Stimulated activated effector memory CD8-positive, alpha-beta T cell treated with anti-CD3 and anti-CD28 coated beads, Interleukin-12 subunit alpha, Interleukin-12 subunit beta, amount 100 ng/mL, for 72 hours (primary cell): ENCODE results near the gene TMPRSS2.

Source experiments
- ATAC-seq: fragments of 150-1000 bp; cut with Tn5 transposase; 2 replicates; pipeline ENCODE4 v1.10.0; 2021
- DNase-seq, 2 donors: peaks; one replicate each; pipeline ENCODE4 v3.0.0; 2021 to 2022; ENCODE audit warnings: low spot score in 2 of 2
- H3K27ac Mint-ChIP-seq: one replicate; pipeline ENCODE4 v1.8.0; 2022; ENCODE audit warnings: mild to moderate bottlenecking, mixed read lengths
- H3K36me3 Mint-ChIP-seq: one replicate; pipeline ENCODE4 v1.8.0; 2022; ENCODE audit warnings: mild to moderate bottlenecking, mixed read lengths
- H3K4me1 Mint-ChIP-seq: one replicate; pipeline ENCODE4 v1.8.0; 2022; ENCODE audit warnings: mixed read lengths
- H3K4me3 Mint-ChIP-seq: one replicate; pipeline ENCODE4 v1.8.0; 2022; ENCODE audit warnings: mild to moderate bottlenecking, mixed read lengths
- H3K9me3 Mint-ChIP-seq: one replicate; pipeline ENCODE4 v1.8.0; 2022; ENCODE audit warnings: mixed read lengths

TMPRSS2 gene

DNA sequence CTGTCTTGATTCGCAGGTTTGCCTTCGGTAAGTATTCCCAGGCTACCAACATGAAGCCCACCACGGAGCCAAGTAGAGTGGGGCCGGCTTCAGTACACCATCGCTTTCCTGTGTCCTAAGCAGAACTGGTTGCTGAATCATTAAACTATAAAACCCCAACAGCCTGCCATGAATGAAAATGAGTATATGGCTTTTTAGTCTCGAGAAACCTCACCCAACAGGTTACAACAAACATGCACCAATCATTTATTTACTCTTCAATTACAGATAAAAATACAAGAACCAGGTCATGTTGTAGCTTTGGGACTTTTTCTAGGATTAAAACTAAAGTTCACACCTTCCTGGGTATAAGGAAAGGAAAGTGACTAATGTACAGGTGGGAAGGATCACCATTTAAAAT, 7.6 kb downstream of the TMPRSS2 start:
- no peak overlapping the region for H3K27ac Mint-ChIP-seq
- no peak for DNase-seq

DNA sequence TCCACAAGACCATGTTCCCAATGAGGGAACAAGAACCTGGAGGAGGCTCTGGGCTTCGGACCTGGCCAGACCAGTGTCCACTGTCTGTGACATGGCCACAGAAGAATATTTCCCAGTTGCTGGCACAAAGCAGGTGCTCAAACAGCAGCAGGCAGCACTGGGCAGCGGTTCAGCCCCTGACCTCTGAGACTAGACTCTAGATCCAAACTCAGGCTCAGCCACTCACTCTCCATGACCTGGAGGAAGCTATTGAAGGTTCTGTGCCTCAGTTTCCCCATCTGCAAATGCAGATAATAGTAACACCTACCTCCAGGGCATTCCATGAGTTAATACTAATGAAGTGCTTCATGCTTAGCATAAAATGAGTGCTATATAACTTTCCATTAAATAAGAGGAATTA, 8.0 kb downstream of the TMPRSS2 start:
- no peak overlapping the region for H3K4me3 Mint-ChIP-seq
- peaks cover 7% of the 10 kb centered on the region for H3K4me1 Mint-ChIP-seq
- H3K9me3 Mint-ChIP-seq, result no peaks in the 10 kb centered on the region
- DNase-seq (no peak), ATAC-seq (no peak)
- no peaks in the 10 kb centered on the region for H3K36me3 Mint-ChIP-seq
- H3K27ac Mint-ChIP-seq, result no peak overlapping the region

More for the DNA sequence above, 7.6 kb downstream of the TMPRSS2 start:
- no peaks in the 10 kb centered on the region for H3K9me3 Mint-ChIP-seq
- ATAC-seq, result no peak
- no peak overlapping the region for H3K4me3 Mint-ChIP-seq
- peaks cover 7% of the 10 kb centered on the region for H3K4me1 Mint-ChIP-seq
- no peaks in the 10 kb centered on the region for H3K36me3 Mint-ChIP-seq

DNA sequence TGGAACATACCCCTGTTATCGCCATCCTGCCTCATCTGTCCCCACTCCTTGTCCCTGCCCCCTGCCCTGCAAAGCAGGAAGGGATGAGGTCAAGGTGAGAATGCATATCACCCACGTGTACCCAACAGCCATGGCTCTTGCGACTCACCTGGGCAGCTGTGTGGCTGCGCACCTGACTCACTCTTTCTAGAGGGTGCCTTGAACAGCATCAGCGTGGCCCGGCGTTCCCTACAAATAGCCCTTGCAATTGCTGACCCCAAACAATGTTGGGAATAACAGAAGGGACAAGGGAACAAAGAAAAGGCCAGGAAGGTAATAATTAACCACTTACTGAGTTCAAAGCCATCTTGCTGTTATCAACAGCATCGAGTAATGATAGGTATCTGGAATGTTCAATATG, 10.2 kb downstream of the TMPRSS2 start:
- Mint-ChIP-seq H3K4me1 (no peaks in the 10 kb centered on the region), H3K27ac (no peak overlapping the region), H3K9me3 (no peaks in the 10 kb centered on the region), H3K4me3 (no peak overlapping the region), H3K36me3 (no peaks in the 10 kb centered on the region)
- DNase-seq, result no peak
- ATAC-seq, result no peak

DNA sequence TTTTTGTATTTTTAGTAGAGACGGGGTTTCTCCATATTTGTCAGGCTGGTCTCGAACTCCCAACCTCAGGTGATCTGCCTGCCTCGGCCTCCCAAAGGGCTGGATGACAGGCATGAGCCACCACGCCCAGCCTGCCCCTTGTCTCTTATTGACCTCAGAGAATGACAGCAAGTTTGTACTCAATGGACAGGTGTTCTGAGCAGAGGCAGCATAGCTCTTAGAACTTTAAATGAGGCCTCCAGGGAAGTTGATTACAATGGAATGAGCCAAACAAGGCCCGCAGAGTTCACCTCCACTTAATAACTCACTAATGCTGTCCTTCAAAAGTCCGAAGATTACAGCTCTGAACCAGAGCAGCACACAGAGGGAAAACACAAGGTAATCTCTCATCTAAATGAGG, 10.9 kb downstream of the TMPRSS2 start:
- no peak overlapping the region for H3K27ac Mint-ChIP-seq
- ATAC-seq, result no peak
- DNase-seq, result no peak
- no peaks in the 10 kb centered on the region for H3K36me3 Mint-ChIP-seq
- no peaks in the 10 kb centered on the region for H3K4me1 Mint-ChIP-seq
- H3K9me3 Mint-ChIP-seq, result no peaks in the 10 kb centered on the region
- H3K4me3 Mint-ChIP-seq, result no peak overlapping the region

DNA sequence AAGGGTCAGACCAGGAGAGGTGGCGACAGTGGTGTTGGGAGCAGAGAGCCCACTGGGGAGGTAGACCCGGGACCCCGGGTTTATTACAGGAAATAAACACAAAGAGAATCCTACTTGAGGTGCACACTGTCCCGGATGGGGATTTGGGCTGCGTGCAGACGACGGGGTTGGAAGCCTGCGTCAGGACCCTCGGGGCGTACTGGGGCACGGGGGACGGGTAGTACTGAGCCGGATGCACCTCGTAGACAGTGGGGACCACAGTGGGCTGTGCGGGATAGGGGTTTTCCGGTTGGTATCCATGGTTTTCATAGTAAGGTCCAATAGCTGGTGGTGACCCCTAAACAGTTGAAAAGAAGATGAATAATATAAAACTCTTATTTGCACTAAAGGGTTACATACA, 13.7 kb downstream of the TMPRSS2 start:
- no peaks in the 10 kb centered on the region for H3K9me3 Mint-ChIP-seq
- H3K4me1 Mint-ChIP-seq, result no peaks in the 10 kb centered on the region
- peak overlapping the region; percentile 0 for H3K27ac Mint-ChIP-seq
- no peaks in the 10 kb centered on the region for H3K36me3 Mint-ChIP-seq
- DNase-seq, result no peak
- ATAC-seq, result no peak
- H3K4me3 Mint-ChIP-seq, result no peak overlapping the region

DNA sequence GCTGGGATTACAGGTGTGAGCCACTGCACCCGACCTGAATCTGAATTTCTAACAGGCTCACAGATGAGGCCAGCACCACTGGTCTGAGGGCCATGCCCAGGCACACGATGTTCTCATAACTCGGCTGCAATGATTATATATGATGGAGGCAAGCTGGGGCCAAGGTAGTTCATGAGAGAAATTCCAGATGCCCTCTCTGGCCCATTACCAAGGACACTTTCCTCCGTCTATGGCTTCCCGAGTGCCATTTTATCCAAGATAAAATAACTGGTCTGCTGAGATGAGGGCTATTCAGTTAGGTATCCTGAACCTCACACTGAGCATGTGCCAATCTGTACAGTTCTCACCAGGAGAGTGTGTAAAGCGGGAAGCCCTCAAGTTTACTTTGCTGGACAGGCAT, 16.5 kb downstream of the TMPRSS2 start:
- ATAC-seq (no peak), DNase-seq (no peak)
- Mint-ChIP-seq H3K27ac (no peak overlapping the region), H3K9me3 (no peaks in the 10 kb centered on the region), H3K36me3 (no peaks in the 10 kb centered on the region), H3K4me3 (no peak overlapping the region), H3K4me1 (no peaks in the 10 kb centered on the region)

DNA sequence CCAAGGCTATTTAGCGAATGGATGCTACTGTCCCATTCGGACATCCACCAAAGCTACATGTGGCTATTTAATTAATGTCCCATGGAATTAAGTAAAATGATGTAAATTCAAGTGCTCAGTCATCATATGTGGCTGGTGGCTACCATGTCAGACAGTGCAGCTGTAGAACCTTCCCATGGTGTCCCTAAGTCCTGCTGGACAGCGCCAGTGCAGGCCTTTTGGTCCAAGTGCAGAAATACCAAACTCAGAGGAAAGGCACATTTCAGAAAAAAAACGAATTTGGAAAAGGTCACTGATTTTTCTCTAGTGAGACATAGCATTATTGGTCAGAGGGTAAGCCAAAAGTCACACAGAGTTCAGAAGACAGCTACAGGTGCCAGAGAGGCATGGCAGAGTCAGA, 17.6 kb downstream of the TMPRSS2 start:
- no peaks in the 10 kb centered on the region for H3K9me3 Mint-ChIP-seq
- no peak overlapping the region for H3K4me3 Mint-ChIP-seq
- H3K4me1 Mint-ChIP-seq, result no peaks in the 10 kb centered on the region
- no peak for DNase-seq
- no peak overlapping the region for H3K27ac Mint-ChIP-seq
- ATAC-seq, result no peak
- H3K36me3 Mint-ChIP-seq, result no peaks in the 10 kb centered on the region

DNA sequence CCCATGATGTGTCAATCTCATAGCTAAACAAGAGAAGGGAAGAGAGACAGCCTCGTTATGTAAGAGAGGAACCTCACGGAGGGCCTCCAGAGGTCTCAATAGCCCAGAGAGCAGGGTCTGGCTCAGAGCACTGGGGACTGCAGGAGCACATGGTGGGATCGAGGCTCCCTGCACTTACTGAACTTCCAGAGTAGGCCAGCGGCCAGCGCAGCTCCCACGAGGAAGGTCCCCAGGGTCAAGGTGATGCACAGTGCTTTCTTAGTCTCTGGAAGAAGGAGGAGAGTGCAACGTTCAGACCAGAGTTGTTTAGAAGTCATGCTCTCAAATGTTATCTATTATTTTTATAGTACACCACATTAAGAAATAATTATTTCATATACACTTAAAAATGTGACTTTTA, 18.6 kb downstream of the TMPRSS2 start:
- ATAC-seq (no peak), DNase-seq (no peak)
- no peaks in the 10 kb centered on the region for H3K4me1 Mint-ChIP-seq
- no peaks in the 10 kb centered on the region for H3K9me3 Mint-ChIP-seq
- H3K4me3 Mint-ChIP-seq, result no peak overlapping the region
- no peaks in the 10 kb centered on the region for H3K36me3 Mint-ChIP-seq
- no peak overlapping the region for H3K27ac Mint-ChIP-seq

DNA sequence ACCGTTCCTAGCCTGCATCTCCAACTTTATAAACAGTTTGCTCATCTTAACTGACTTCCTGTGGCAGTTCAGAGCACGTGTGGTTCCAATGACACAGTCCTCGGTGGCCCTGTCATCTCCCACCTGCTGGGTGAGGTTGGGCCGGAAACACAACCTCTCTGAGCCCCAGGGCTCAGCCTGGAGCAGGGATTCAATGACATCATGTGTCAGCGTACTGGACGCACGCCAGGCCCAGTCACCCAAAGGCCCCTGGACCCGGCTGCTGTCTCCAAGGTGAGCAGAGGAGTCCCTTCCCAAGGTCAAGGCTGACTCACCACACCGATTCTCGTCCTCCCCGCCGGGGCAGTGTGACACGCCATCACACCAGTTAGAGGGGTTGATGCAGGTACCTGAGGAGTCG, 19.9 kb downstream of the TMPRSS2 start:
- no peak for DNase-seq

DNA sequence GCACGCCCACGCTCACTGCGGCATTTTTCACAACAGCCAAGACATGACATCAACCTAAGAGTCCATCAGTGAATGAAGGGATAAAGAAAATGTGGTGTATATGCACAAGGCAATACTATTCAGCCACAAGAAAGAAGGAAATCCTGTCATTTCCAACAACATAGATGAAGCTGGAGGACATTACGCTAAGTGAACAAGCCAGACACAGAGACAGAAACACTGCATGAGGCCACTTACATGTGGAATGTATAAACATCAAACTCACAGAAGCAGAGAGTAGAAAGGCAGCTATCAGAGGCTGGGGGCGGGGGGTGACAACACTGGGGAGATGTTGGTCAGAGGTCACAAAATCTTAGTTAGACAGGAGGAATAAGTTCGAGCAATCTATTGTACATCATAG, 20.9 kb downstream of the TMPRSS2 start:
- no peak for DNase-seq
- H3K9me3 Mint-ChIP-seq, result no peaks in the 10 kb centered on the region
- H3K4me1 Mint-ChIP-seq, result peaks cover 4% of the 10 kb centered on the region
- no peak overlapping the region for H3K4me3 Mint-ChIP-seq
- ATAC-seq, result no peak
- no peaks in the 10 kb centered on the region for H3K36me3 Mint-ChIP-seq
- H3K27ac Mint-ChIP-seq, result no peak overlapping the region

More for the DNA sequence above, 19.9 kb downstream of the TMPRSS2 start:
- H3K36me3 Mint-ChIP-seq, result no peaks in the 10 kb centered on the region
- H3K9me3 Mint-ChIP-seq, result no peaks in the 10 kb centered on the region
- H3K4me1 Mint-ChIP-seq, result no peaks in the 10 kb centered on the region
- ATAC-seq, result no peak
- no peak overlapping the region for H3K4me3 Mint-ChIP-seq
- H3K27ac Mint-ChIP-seq, result no peak overlapping the region

DNA sequence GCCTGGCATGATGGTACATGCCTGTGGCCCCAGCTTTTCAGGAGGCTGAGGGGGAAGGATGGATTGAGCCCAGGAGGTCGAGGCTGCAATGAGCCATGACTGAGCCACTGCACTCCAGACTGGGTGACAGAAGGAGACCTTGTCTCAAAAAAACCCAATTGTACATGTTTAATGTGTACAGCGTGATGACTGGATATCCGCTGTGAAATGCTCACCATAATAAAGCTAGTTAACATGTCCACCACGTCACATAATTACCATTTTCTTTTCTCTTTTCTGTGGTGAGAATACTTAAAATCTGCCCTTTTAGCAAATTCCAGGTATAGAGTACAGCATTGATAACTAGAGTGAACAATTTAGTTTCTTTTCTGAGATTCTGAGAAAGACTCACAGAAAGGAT, 24.0 kb downstream of the TMPRSS2 start:
- Mint-ChIP-seq H3K9me3 (no peaks in the 10 kb centered on the region), H3K4me3 (no peak overlapping the region), H3K36me3 (no peaks in the 10 kb centered on the region), H3K4me1 (peaks cover 4% of the 10 kb centered on the region), H3K27ac (no peak overlapping the region)
- ATAC-seq (peak; percentile 54), DNase-seq (no peak)

DNA sequence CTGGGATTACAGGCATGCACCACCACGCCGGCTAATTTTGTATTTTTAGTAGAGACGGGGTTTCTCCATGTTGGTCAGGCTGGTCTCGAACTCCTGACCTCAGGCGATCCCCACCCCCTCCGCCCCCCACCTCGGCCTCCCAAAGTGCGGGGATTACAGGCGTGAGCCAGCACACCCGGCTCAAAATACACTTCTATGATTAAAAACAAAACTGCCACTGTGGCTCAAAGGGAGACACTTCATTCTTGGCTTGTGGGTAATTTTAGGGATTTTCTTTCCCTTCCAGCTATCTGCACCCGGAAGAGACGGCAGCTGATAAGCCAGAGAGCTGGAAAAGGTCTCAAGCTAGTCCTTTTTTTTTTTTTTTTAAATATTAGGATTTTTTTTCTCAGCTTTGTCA, 24.5 kb downstream of the TMPRSS2 start:
- no peak overlapping the region for H3K27ac Mint-ChIP-seq
- H3K9me3 Mint-ChIP-seq, result no peaks in the 10 kb centered on the region
- ATAC-seq, result peak; percentile 29
- H3K36me3 Mint-ChIP-seq, result no peaks in the 10 kb centered on the region
- H3K4me3 Mint-ChIP-seq, result no peak overlapping the region
- H3K4me1 Mint-ChIP-seq, result peaks cover 7% of the 10 kb centered on the region
- DNase-seq, result no peak

DNA sequence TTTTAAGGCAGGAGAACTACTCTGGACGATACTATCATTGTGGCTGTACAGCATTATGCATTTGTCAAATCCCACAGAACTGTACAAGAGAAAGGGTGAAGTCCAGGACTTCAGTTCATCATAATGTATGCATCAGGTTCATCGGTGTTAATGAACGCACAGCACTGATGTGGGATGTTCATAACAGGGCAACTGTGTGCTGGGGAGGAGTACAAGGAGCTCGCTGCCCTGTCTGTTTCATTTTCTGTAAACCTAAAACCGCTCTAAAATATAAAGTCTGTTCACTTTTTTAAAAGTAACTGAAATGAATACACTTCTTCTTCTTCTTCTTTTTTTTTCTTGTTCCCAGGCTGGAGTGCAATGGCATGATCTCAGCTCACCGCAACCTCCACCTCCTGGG, 25.0 kb downstream of the TMPRSS2 start:
- no peak overlapping the region for H3K27ac Mint-ChIP-seq
- peaks cover 10% of the 10 kb centered on the region for H3K4me1 Mint-ChIP-seq
- no peaks in the 10 kb centered on the region for H3K36me3 Mint-ChIP-seq
- no peak for DNase-seq
- H3K9me3 Mint-ChIP-seq, result no peaks in the 10 kb centered on the region
- H3K4me3 Mint-ChIP-seq, result no peak overlapping the region
- ATAC-seq, result peak; percentile 46

DNA sequence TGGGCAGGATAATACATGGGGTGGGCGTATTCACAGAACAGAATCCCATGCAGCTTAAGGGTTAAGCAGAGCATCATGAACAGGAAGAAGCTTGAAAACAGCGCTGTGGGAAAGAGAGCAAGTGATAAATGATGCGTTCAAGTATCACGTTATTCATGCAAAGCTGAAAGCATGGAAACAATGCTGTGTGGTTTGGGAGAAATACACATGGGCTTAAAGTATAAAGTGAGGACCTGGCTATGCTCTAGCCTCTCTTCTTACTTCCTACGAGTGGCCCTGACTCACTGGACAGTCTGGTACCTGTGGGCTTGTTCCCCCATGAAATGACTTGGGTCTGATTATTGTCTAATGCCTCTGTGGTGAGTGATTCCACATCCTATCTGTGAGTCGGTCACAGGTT, 25.7 kb downstream of the TMPRSS2 start:
- no peaks in the 10 kb centered on the region for H3K36me3 Mint-ChIP-seq
- H3K4me3 Mint-ChIP-seq, result no peak overlapping the region
- DNase-seq (no peak), ATAC-seq (no peak)
- H3K9me3 Mint-ChIP-seq, result no peaks in the 10 kb centered on the region
- peaks cover 16% of the 10 kb centered on the region for H3K4me1 Mint-ChIP-seq
- no peak overlapping the region for H3K27ac Mint-ChIP-seq

DNA sequence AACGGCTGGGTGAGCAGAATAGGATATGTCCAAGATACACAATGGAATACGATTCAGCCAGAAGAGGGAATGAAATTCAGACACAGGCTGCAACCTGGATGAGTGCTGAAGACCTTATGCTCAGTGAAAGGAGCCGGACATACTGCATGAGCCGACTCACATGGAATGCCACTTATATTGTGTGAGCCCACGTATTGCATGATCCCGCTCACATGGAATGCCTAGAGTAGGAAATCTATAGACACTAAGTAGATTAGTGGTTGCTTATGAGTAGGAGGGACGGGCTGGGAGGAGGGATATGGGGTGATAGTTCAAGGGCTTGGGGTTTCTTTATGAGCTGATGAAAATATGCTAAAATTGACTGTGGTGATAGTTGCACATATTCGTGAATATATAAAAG, 26.8 kb downstream of the TMPRSS2 start:
- no peak for ATAC-seq
- no peak for DNase-seq
- Mint-ChIP-seq H3K27ac (no peak overlapping the region), H3K36me3 (no peaks in the 10 kb centered on the region), H3K4me1 (peaks cover 17% of the 10 kb centered on the region), H3K9me3 (no peaks in the 10 kb centered on the region), H3K4me3 (no peak overlapping the region)

DNA sequence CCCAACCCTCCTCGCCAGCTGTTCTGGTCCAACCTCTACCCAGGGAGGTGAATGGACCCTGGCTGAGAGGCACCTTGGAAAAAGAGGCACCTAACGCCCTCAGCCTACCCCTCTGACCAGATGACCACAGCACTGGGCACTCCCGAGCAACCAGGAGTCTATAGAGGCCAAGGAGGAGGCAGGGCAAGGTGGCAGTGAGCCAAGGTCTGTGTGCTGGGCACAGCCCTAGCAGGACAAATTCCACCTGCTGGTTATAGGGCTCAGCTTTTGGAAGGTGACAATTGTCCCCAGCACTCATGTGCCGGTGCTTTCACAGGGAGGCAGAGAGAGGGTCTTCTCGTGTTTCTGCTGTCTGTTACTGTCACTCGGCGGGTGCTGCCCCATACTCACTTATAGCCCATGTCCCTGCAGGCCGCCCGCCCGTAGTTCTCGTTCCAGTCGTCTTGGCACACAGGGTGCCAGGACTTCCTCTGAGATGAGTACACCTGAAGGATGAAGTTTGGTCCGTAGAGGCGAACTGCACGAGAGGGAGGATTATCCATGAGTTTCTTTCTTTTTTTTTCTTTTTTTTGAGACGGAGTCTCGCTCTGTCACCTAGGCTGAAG, 27.8 kb downstream of the TMPRSS2 start:
- no peak for DNase-seq
- Mint-ChIP-seq H3K4me1 (peaks cover 17% of the 10 kb centered on the region), H3K9me3 (no peaks in the 10 kb centered on the region), H3K27ac (no peak overlapping the region), H3K4me3 (no peak overlapping the region), H3K36me3 (no peaks in the 10 kb centered on the region)
- no peak for ATAC-seq

DNA sequence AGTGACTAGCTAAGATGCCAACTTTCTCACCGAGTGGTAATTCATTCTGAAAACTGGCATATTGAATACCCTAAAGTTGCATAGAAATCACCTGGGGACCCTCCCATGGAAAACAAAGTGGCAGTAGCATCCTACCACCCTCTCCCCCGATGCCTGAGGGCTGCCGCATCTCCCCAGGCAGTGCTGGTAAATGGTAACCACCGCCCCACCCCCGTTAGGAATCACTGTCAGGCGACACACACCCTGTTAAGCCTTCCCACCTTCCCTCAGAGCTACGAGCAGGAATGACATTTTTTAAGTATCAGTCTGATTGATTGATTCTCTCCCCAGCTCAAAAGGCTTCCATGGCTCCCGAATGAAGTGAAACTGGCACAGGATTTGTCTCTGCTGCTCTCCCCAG, 28.3 kb downstream of the TMPRSS2 start:
- no peak for DNase-seq
- H3K27ac Mint-ChIP-seq, result no peak overlapping the region
- H3K4me3 Mint-ChIP-seq, result no peak overlapping the region
- no peaks in the 10 kb centered on the region for H3K36me3 Mint-ChIP-seq
- H3K9me3 Mint-ChIP-seq, result no peaks in the 10 kb centered on the region
- no peak for ATAC-seq
- peaks cover 17% of the 10 kb centered on the region for H3K4me1 Mint-ChIP-seq
